Heart left ventricle (tissue), 13 donors: ENCODE data around the gene EPHA6.

ENCODE experiments used
- CTCF ChIP-seq, 12 donors: fragments of 200-600 bp; sonication (generic) in 4 of 12; IDR thresholded peaks; one replicate each; pipeline versions ENCODE4 v1.5.0 to v1.8.0; 2018 to 2022; ENCODE audit warnings: antibody characterized with exemption in 12 of 12, mild to moderate bottlenecking in 5 of 12
- POLR2A ChIP-seq, 2 donors: fragments of 450-650 bp; IDR thresholded peaks; one replicate each; pipeline ENCODE4 v1.6.1; 2017; ENCODE audit warnings: antibody characterized with exemption in 2 of 2, mild to moderate bottlenecking in 2 of 2, moderate library complexity in 2 of 2
- donor health status: ischemic (EF 13 %, LVEDD 7.1; RV severe dilation, severe dysfunction).
- donor health status: DM: no; HTN: yes; CAD: no.
- donor health status: DM: no; HTN: no; CAD: no.
- donor health status: ischemic (EF 25% LVEDD 6.9; RV normal size, moderate dysfunction).
- donor health status: ischemic (EF 25% LVEDD 5.7; RV mildly dilated, moderate dysfunction).
- donor health status: ischemic (EF 35%, LVEDD 5.7; RV mildly dilated, moderate dysfunction).
- donor health status: nonischemic (EF 11% LVEDD 7.7; RV severe dilation, severe dysfunction).
- donor health status: DM: yes; HTN: yes; CAD: no.
- donor health status: PGD.
- donor health status: ischemic (EF 29% LVEDD 5.4; RV normal size, mild dysfunction).
- donor health status: nonischemic (EF 23%, LVEDD 6.1; RV moderate dilation, normal function).

DNA sequence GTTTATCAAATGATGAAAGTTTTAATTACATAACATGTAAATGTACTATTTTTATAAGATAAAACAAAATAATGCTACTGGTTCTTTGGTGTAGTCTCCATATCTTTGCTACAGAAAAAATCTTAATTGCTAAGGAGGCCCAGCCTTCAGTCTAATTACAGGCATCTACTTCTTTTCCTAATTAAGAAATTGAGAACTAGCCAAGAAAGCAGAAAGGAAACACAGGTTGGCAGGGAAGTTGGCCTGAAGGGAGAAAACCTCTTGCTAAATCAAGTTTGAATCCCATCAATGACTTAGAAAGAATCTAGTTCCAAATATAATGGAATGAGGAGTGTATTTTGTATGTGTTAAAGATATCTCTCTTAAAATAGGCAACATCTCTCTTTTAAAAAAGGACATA lies 737.8 kb downstream of the EPHA6 start:
- no peak for TF ChIP-seq CTCF (IDR thresholded peaks at IDR 0.05)
- no peak for TF ChIP-seq POLR2A (IDR thresholded peaks at IDR 0.05)
